Myocyte (in vitro differentiated cells): Measurements from ENCODE around the gene PRKCSH. TPM values are rescaled to one million over a fixed set of nuclear protein-coding genes. Genes with fewer than 3 reads are reported as not detected.
A peak's percentile ranks its signal among the peaks of the same experiment; 100 is the strongest.
"Not testable (repeated sequence)": the region's sequence is repeated elsewhere in the genome, so short reads cannot be mapped to it uniquely, and the experiment has no call there.

Source experiments
- DNase-seq: peaks from one replicate; pipeline ENCODE4 v3.0.0-alpha.2; 2012; ENCODE audit warnings: low read depth
- polyA plus RNA-seq: library from polyadenylated mRNA; unstranded; fragments of >200 nt; gene quantifications from one replicate; pipeline ENCODE4 v1.2.1, GENCODE V29; 2012; ENCODE audit warnings: missing spikeins
- total RNA-seq: library from RNA; depleted of rRNA; stranded (reverse); fragments of >200 nt; gene quantifications from 2 replicates; pipeline ENCODE4 v1.2.3, GENCODE V29; 2014

PRKCSH gene, protein sequence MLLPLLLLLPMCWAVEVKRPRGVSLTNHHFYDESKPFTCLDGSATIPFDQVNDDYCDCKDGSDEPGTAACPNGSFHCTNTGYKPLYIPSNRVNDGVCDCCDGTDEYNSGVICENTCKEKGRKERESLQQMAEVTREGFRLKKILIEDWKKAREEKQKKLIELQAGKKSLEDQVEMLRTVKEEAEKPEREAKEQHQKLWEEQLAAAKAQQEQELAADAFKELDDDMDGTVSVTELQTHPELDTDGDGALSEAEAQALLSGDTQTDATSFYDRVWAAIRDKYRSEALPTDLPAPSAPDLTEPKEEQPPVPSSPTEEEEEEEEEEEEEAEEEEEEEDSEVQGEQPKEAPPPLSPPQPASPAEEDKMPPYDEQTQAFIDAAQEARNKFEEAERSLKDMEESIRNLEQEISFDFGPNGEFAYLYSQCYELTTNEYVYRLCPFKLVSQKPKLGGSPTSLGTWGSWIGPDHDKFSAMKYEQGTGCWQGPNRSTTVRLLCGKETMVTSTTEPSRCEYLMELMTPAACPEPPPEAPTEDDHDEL
- total RNA-seq: 93.8 and 118 TPM in 2 replicates
- 254 TPM for polyA plus RNA-seq

DNA sequence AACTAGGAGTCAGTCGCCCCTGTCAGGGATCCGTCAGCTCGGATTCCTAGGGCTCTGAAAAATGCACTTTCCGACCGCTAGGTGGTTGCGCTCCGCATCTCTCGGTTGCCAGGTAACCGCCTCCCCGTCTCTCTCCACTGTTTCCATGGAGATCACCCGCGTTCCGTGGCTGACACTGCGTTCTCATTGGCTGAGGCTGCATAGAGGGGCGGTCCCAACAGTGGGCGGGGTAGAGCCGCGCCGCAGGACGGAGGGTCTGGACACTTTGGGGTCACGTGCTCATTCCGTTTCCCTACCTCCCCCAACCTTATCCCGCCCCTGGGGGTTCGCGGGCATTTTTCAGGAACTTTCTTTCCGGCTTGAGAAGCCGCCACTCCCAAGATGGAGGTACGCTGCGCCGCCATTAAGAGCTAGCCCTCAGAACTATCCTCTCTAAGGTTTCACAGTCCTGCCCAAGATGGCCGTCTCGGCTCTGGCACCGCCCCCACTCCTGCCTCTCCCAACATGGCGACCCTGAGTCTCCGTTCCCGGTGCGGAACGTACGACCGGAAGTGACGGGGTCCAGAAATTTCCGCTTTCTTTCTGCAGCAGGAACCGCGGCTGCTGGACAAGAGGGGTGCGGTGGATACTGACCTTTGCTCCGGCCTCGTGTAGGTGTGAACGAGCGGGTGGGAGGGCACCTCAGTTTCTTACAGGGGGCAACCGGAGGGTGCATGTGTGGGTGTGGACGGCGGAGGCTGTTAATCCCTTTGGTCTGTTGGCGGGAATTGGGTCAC is at the start of gene PRKCSH, which contains the start of gene ODAD3:
Gene PRKCSH, plus strand, starts transcription at position 579 of the 776 bp plus-strand sequence. CDS start 483 bp downstream, outside the sequence.
Gene ODAD3, minus strand, starts transcription at position 65 of the 776 bp plus-strand sequence. CDS start 105 bp downstream, outside the sequence.
- peak; percentile 100 for DNase-seq

DNA sequence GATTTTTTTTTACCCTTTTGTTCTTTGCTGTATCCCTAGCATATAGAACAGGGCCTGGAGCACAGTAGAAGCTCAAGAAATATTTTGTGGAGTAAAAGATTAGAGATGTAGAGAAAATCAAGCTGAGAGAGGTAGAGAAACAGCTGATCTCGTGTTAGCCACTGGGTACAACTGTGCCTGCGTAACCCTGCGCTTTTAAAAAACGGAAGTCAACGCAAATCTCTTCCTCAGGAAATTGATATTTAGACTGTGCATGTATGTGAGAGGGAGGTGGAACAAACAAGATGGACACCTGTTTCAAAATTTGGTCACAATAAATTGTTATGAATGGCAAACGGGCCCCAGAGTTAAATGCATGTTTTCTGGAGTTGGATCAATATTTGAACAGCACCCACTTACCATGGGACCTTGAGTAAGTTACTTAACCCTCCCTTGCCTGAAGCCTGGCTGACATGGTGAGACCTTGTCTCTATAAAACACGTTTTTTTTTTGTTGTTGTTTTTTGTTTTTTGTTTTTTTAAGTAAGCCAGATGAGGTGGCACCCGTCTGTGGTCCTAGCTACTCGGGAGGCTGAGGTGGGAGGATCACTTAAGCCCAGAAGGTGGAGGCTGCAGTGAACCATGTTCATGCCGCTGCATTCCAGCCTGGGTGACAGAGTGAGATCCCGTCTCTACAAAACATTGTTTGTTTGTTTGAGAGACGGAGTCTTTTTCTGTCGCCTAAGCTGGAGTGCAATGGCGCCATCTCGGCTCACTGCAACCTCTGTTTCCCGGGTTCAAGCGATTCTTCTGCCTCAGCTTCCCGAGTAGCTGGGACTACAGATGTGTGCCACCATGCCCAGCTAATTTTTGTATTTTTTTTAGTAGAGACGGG is 48.0 kb upstream of the PRKCSH start:
- DNase-seq: no peak

GRCh38 chr19:11390359-11390758 is 45.1 kb upstream of the PRKCSH start:
- no peak for DNase-seq

GRCh38 chr19:11390933-11391680 is 44.3 kb upstream of the PRKCSH start:
- no peak for DNase-seq

- DNase-seq: no peak
Measured at GRCh38 chr19:11397089-11397610, 38.3 kb upstream of the PRKCSH start.

GRCh38 chr19:11399667-11400066 is 35.8 kb upstream of the PRKCSH start:
- DNase-seq: no peak

DNA sequence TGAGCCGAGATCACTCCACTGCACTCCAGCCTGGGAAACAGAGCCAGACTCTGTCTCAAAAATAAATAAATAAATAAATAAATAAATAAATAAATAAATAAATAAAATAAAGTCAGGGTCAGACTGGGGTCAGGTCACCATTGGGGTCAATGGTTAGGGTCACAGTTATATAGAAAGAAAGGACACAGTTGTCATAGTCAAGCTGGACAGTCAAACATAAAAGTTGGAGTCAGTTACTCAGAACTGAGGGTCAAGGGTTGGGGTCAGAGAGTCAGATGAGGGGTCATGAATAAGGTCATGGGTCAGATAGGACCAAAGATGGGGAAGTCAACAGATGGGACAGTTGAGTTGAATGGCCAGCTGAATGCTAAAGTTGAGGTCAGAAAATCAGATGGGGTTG is 34.6 kb upstream of the PRKCSH start:
- no peak for DNase-seq

DNA sequence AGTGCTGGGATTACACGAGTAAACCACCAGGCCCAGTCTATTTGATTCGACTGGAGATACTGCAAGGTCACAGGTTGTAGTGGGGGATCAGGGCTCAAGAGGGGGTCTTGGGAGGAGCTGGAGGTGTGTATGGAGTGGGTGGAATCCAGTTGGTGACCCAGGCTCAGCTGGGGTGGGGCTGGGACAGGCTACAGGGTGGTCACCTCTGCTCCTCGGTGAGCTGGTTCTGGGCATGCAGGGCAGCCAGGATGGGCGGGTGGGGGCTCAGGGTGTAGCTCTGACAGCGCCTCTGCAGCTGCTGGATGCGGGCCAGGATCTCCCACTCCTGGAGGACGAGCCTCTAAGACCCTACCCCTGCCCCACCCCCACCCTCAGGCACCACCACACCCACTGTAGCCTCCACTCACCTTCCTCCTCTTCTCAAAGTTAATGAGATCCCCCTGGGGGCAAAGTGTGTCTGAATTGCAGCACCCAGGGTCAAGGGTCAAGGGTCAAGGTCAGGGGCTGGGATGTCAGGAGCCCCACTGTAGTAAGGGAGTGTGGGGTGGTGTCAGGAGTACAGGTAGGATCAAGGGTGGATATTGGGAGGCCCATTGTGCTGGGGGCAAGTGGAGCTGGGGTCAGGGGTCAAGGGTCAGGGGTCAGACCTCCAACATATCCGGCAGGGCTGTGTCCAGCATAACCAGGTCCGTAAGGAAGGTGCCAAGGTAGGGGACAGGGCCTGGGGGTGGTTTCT is 33.5 kb upstream of the PRKCSH start:
- DNase-seq: no peak

GRCh38 chr19:11404588-11405222 is 30.7 kb upstream of the PRKCSH start:
- no peak for DNase-seq

GRCh38 chr19:11405846-11406643 is 29.4 kb upstream of the PRKCSH start:
- no peak for DNase-seq

- DNase-seq: not testable (repeated sequence)
Measured at GRCh38 chr19:11406703-11407236, 28.7 kb upstream of the PRKCSH start.

DNA sequence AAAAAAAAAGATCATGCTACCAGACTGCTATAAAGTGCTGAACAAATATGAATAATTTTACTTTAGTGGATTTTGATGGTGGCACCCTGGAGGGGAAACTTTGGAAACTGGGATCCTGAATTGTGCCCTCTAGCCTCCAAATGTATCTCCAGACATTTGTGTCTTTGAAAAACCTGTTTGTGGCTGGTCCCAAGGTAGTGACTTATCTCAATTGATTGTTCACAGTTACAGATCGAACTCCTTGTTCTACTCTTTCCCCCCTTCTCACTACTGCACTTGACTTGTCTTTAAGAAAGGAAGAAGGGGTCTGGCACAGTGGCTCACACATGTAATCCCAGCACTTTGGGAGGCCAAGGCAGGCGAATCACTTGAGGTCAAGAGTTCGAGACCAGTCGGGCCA is 26.8 kb upstream of the PRKCSH start:
- DNase-seq: no peak

- no peak for DNase-seq
Measured at GRCh38 chr19:11410682-11411081, 24.8 kb upstream of the PRKCSH start.

DNA sequence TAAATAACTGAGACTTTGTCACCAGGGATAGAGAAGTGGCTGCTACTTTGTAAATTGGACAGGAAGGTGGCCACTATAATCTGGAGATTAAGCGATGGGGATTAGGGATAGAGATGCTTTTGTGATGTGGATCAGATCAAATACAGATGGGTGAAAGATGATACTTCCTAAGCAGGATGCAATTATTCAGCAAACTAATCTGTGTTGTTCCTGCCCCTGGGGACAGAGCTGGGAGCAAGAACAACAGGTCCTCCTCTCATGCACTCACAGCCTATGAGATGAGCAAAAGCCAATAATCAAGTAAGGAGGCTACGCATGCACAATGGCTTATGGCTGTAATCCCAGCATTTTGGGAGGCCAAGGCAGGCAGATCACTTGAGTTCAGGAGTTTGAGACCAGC is 20.9 kb upstream of the PRKCSH start:
- DNase-seq: no peak

DNA sequence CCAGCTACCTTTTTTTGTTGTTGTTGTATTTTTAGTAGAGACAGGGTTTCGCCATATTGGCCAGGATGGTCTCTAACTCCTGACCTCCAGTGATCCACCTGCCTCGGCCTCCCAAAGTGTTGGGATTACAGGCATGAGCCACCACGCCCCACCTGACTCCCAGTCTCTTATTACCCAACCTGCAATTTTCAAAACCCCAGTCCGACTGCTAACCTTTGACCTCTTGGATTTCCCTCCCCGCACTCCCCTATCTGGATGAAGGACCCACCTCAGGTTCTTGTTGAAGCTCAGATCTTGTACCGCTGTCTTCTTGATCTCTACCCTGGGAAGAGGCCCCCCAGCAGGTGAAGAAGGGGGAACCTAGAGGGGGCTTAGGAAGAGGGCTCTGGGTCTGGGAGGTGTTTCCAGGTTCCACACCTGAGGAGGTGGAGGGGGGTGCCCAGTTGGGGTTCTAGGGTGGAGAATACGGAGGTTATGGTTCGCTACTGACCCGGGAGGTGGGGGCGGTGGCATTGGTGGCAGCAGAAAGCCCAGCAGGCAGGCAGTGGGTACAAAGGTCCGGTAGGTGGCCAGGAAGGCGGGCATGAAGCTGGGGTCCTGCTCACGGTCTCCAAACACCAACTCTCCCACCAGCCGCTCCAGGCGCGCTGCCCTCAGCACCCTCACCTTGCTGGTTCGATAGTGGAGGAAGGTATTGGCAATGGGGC is 18.9 kb upstream of the PRKCSH start:
- no peak for DNase-seq

DNA sequence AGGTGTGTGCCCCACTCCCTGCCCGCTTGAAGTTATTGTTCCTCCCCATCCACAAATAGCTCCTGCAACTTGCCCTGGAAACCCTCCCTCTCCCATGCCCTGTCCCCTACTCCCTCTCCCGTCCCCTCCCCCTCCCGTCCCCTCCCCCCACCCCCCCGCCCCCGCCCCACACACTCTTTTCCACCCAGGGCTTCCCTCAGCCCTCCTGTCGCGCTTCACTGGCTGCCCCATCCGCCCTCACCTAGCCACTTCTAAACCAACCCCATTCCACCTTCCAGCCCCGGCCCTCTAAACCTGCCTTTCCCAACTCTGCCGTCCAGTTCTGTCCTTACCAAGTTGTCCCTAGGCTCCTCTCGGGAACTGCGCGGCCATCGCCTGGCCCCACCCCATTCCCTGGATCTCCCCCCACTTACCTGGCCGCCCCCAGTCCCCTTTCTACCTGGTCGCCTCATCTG is 17.3 kb upstream of the PRKCSH start:
- DNase-seq: no peak
